Suppressor macrophage treated with lipopolysaccharide for 4 hours (primary cell): ENCODE results near the gene CCNF.

Experiments
- DNase-seq: peaks from one replicate; pipeline ENCODE4 v3.0.0-alpha.2; 2020

CCNF gene

GRCh38 chr16:2507665-2508064 is 78.4 kb downstream of the CCNF start:
- peak; percentile 90 for DNase-seq
